Stimulated activated CD4-positive, alpha-beta T cell treated with anti-CD3 and anti-CD28 coated beads, TNF-alpha, amount 100 ng/mL, for 48 hours (primary cell): Measurements from ENCODE around the gene MEGF10.

Source experiments
- DNase-seq, 3 donors: peaks; one replicate each; pipeline ENCODE4 v3.0.0-alpha.2; 2020; ENCODE audit warnings: low read depth in 3 of 3

Gene MEGF10

DNA sequence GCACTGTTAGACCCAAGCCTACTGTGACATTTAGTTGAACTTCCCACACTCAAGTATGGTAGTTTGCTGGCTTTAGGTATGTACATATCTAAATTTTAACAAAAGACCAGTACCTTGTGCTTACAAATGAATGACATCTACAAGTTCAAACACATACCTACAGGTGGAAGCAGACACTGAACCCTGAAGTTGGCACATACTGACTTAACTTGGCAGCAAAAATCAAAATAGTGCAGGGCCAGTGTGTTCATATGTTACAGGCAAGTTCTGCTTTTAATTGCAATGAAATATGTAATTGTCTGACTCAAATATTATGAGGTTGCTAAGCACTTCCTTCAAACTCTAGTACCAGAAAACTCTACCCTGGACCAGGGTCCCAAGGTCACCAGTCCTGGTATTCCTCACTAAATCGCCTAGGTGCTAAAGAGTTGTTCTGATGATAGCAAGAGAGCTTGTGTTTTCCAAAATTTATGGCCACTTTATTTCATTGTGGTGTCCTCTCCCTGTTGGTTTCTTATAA, 77.4 kb downstream of the MEGF10 start:
- DNase-seq = no peak

DNA sequence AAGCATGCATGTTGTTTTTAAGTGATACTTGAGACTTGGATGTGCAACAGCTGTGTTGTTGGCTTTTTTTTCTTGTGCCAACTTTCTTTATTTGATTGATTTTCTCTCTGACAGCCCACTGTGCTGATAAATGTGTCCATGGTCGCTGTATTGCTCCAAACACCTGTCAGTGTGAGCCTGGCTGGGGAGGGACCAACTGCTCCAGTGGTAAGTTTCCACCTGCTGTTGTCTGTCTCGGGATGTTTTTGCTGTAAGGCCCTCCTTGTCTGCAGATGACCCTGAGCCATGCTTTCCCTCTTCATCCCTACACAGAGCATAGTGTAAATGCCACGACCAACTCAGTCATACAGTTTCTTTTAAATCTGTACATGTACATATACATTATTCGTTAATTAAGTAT, 79.2 kb downstream of the MEGF10 start:
- no peak for DNase-seq

DNA sequence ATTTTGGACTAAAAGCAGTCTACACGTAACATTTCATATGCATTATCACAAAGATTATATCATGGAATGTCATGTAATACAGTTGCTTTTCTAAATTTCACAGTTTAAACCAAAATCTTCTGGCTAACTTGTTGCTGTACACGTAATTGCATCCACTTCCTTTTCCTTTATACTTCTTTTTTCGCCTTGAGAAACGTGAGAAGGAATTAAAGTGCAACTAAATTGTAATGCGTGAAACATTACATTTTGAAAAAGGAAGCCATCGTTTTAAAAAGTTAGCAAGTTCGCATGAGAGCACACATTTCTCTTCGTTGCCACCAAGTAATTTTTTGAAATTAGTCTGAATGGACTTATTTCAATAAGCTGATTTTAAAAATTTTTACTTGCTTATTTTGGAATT, 80.0 kb downstream of the MEGF10 start:
- no peak for DNase-seq

DNA sequence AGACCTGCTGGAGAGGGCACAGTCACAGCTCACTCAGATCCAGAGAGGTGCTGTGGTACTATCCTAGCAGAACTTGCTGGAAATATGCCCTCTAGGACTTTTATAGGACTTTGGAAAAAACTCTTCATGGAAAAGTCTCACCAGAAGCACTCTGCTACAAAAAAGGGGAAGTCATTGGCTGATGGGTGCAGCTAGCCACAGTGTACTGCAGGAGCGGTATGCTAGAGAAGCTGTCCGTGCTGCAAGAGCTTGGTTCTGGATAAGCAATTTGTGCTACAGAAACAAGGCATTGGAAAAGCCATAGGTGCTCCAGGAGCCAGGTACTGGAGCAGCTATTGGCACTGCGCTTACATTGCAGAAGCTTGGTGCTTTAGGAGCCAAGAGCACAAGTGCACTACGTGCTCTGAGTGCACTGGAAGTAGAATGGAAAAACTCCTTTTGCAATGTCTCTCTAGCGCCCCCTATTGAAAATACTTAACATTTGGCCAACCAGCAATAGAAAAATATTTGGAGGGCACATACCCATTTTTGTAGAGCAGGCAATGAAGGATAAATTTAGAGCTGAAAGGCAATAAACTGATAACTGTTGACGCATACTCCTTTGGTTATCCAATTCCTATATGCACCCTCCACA, 83.4 kb downstream of the MEGF10 start:
- DNase-seq = no peak

DNA sequence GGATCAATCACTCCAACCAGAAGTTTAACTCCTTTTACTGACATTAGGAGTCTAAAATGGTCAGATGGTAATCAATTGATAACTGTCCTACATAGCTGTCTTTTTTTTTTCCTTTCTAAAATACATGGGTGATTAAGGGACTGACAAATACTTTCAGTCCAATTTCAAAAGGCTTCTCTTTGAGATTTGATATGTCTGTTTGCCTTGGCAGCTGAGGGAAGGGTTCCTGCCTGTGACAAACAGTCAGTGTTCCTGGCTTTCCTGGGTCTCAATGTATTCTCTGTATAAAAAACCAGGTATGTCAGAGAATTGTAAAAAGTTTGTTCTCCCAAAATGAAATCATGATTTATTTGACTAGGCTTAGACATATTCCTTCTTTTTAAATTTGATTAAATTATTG, 84.5 kb downstream of the MEGF10 start:
- no peak for DNase-seq

DNA sequence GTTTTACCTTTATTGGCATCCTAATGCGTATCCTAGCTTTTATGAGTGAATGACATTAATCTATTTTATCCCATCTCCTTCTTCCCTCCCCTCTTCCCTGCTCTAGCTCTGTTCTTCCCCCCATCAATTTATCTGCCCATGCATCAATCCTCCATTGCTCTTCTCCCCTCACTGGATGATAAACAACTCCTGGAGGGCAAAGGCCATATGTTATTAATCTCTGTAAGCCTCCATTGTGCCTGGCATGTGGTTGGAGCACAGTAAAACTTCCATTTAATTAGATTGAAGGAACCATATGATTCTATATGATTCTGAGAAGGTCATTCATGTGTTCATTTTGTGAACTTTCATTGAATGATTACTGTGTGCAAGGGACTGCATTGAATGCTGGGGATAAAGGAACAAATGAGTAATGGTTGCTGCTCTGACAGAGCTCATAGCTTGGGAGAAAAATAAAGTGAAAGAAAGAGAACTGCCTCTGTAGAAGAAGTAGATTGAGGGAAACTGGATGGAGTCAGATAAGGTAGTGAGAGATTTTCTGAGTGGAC, 85.0 kb downstream of the MEGF10 start:
- DNase-seq = no peak

DNA sequence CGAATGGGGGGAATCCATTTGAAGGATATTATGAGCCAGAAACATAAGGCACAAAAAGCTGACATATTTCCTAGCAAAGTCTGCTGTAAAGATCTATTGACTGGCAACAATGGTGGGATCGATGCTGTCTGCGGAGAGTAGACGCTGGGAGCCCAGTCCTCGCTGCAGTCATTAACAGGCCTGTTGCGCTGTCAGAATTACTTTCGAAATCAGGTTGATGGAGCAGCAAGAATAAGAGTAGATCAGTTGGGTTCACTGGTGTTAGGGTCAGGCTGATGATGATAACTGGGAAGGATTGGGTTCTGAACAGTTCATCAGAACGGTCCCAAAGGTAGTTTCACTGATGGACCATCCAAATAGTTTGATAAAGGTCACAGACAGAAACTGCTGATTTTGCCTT, 87.1 kb downstream of the MEGF10 start:
- DNase-seq = no peak

DNA sequence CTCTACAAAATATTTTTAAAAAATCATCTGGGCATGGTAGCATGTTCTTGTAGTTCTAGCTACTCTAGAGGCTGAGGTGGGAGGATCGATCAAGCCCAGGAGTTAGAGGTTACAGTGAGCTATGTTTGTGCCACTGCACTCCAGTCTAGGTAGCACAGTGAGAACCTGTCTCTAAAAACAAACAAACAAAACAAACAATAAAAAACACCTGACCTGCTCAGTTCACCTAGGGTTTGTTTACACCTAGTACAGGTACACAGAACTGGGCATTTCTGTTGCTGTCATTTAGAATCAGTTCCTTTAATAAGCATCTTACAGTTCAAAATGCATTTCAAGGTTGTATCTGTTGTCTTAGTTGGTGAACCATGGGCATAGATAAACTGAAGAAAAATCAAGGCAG, 95.3 kb downstream of the MEGF10 start:
- DNase-seq = no peak

DNA sequence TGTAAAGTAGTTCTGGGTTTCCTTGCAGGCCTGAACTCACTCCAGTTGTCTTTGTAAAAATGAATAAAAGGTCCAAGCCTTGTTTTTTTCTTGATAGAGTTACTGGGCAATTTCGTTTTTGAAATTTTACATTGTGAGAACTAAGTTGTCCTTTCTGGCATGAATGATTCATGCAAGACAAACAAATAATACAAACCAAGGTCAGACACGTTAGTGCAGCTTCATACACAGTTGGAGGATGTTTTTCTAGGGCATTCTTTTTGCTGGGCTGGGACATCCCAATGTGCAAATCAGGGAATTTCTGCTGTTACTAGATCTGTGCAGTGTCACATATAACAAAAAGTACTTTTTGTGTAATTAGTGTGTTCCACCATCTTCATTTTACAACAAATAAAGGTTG, 96.0 kb downstream of the MEGF10 start:
- no peak for DNase-seq

DNA sequence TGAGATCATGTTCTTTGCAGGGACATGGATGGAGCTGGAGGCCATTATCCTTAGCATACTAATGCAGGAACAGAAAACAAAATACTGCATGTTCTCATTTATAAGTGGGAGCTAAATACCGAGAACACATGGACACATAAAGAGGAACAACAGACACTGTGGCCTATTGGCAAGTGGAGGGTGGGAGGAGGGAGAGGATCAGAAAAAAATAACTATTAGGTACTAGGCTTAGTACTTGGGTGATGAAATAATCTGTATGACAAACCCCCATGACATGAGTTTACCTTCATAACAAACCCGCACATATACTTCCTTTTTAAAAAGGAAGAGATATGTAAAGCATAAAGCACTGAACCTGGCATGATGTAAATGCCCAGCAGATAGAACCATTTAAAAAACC, 99.0 kb downstream of the MEGF10 start:
- no peak for DNase-seq

DNA sequence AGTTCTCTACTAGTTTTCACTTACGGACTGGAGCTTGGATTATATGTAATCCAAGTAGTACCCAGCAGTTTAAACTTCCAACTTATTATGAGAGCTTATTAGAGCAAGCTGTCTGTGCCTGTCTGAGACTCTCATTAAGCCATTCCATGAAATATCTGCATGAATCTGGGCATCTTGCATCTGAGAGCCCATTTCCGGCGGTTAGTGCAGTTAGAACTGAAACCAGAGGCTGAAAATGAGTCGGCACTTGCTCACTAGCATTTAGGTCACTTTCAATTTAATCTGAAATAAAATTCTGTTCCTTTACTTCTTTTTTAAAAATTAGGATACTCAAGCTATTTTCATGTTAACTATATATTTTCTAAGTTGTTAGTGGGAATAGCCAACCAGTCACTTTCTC, 102.2 kb downstream of the MEGF10 start:
- DNase-seq = no peak

DNA sequence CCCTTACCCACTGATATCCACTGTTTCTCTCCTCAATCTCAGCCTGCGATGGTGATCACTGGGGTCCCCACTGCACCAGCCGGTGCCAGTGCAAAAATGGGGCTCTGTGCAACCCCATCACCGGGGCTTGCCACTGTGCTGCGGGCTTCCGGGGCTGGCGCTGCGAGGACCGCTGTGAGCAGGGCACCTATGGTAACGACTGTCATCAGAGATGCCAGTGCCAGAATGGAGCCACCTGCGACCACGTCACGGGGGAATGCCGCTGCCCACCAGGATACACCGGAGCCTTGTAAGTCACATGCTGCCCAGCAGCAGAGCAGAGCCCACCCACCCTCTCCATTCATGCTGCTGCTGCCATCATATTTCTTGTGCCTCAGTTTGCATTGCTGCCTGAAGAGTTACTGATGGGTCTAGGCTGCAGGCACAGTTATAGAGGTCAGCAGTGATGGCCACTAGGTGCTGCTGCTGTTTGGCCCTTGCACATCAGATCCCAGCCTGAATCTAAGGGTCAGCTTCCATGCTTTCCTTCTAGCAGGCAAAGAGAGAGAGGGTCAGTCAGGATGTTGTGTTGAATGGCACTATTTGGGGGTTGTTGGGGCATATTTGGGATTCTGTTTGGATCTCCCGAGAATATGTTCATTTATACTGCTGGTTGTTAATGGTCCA, 106.0 kb downstream of the MEGF10 start:
- DNase-seq = no peak

DNA sequence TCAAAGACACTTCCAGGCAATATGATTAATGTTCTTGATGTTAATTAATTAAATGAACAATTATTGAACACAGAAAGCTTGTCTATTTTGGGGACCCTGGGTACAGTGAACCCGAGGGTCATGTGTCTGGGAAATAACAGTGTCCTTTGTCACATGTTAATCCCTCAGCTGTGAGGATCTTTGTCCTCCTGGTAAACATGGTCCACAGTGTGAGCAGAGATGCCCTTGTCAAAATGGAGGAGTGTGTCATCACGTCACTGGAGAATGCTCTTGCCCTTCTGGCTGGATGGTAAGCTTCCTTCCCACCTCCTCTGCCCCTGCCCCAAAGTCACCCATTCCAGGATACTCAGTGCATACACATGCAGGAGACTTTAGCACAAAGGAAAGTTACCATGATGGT, 107.9 kb downstream of the MEGF10 start:
- no peak for DNase-seq

DNA sequence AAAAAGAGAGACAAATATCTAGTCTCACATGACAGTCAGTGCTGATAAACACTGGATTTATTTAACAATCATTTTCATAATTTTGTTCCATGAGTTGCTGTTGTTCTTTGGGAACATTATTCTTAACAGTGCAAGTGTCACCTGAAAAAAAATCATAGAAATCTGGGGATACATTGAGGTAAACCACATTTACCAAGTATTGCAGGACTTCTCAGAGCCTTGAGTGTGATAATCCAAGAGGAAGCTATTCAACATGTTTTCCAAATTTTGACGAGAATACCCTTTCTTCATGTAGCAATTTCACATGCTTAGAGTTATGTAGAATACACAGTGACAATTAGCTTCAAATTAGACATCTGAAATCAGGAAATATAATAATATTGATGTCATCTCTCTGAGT, 108.5 kb downstream of the MEGF10 start:
- no peak for DNase-seq

DNA sequence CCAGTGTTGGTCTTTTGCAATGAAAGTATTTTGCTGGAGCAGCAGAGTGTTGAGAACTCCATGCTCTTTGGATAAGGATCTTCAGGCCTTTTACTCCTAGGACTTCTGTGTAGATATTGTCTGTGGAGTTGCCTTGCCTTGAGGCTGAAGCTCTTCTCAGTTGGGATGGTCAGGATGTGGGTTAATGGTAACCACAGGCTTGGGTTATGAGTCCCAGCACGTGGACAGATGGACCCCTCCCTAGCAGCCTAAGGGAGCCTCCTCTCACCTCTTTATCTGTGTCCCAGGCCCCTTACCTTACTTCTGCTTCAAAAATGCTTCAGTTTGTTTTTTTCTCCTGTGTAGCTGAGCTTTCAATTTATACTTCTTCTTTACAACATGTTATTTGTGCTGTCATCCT, 109.9 kb downstream of the MEGF10 start:
- DNase-seq = no peak

DNA sequence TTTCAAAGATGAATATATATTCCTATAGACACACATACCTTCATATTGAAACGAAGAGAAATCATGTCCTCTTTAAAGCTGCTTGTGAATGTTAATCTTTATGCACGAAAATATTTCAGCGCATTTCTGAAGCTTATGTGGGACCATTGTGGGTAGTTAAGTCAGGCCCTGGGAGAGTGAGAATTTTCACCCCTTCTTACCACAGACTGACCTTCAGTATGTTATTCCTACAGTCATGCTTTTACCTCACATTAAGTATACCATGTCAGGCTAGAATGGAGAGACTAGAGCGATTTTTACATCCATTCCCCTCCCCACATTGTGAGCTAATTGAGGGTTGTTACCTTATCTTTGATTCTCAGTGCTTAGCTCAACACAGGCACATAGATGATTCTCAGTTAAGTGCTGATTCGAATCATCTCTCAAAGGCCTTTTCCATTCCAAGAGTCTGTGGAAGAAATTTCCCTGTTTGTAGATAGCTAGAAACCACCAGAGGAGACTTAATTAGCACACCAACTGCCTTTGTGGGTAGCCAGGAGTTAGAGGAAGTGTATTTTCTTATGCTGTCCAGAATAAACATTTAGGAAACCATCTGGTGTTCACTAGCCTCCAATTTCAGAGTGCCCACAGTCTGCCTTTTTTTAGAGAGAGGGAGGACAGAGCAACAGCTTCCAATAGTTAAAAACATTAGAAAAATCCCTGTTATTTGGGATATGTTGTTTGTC, 110.5 kb downstream of the MEGF10 start:
- no peak for DNase-seq

DNA sequence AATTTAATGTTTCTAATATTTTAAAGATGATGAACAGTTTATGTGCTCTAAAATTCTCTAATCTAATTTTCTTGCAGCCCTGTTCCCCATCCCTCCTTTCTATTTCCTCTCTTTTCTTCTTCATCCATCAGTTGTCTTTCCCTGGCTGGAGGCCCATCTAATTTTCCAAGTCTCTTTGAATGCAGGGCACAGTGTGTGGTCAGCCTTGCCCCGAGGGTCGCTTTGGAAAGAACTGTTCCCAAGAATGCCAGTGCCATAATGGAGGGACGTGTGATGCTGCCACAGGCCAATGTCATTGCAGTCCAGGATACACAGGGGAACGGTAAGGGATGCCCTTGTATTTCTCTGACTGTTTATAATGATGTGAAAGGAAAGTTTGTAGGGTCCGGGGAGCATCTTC, 111.8 kb downstream of the MEGF10 start:
- no peak for DNase-seq

DNA sequence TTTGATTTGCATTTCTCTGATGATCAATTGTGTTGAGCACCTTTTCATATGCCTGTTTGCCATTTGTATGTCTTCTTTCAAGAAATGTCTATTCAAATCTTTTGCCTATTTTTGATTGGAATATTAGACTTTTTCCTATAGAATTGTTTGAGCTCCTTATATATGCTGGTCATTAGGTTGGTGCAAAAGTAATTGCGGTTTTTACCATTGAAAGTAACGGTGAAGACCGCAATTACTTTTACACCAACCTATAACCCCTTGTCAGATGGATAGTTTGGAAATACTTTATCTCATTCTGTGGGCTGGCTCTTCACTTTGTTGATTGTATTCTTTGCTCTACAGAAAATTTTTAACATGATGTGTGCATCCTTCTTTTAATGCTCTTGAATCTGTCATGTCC, 113.6 kb downstream of the MEGF10 start:
- no peak for DNase-seq

DNA sequence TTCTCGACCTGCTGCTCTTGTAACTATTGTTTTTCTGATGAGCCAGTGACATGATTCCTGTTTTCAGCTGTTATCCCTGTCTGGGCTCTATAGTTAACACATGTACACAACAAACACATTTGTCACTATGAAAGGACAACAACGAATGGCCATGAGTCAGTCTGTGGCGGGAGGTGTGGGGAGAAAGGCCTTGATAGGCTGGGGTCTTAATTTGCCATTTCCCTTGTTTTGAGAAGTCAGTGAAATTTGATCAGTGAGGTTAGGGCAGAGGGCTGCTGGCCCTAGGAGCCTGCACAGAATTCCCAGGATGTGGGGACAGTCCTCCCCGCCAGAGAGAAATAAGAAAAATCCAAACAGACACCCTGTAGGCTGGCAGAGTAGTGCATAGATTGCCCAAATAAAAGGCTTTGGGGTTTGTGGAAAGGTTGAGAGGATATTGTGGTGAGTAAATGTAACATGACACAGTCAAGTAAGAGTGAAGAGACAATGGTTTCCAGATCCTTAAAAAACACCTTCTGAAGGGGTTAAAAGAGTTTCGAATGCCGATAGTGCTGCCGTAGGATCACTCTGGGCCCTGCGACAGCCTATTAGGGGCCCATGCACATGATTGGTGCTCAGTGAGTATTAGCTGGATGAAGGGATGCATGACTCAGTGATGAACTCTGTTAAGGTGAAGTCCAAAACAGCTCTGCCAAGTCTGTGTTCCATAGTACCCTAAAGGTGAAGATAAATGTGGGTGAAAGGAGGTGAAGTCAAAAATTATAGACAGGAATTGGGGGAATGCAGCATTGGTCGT, 115.9 kb downstream of the MEGF10 start:
- DNase-seq = no peak

DNA sequence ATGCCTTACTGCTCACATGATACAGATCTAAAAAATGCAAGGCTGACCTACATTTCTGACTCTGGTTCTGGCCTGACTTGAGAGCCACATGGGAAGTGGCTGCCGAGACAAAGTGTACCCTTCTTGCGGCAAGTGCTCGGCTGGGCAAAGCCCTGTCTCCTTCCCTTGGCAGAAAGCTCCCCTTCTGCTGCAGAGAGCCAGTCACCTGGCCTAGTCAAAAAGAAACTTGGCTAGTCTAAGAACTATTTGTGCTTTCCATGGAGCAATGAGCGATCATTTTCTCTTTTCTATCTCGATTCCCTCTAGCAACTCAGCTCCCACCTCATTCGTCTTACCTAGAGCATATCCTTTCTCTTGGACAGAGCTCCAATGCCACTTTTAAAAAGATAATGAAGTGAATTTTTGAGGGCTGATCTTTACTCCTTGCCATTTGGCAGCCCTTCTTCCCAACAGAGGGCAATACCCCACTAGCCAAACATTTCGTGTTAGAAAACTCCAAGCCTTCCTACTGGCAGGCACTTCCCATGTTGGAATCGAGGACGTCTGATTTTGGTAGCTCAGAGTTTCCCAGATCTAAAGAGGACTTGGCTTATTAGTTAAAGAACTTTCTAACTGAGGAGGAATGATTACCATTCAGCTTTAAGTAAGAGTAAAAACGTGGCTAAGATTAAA, 118.8 kb downstream of the MEGF10 start:
- no peak for DNase-seq

DNA sequence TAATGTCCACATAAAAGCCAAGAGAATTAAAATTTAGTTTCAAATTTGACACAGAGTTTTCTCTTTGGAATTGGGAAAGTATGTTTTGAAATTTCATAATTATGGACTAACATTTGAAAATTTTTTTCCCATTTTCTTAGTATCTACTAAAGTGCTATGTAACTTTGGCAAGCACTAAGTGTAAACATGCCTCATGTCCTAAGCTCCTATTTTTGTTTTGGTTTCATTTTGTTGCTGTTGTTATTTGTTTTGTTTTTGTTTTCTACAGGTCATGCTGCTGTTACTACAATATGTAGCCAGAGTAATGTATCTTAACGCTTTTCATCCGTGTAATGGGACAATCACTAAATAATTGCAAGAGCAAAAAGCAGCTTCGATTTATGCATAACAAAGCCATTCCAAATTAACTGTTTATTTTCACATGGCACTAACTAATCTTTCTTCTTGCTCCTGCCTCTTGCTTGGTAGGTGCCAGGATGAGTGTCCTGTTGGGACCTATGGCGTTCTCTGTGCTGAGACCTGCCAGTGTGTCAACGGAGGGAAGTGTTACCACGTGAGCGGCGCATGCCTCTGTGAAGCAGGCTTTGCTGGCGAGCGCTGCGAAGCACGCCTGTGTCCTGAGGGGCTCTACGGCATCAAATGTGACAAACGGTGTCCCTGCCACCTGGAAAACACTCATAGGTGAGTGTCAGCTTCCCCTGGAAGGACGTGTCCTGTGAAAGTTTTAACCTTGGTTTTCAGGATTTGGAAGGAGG, 119.5 kb downstream of the MEGF10 start:
- no peak for DNase-seq
